OCI-LY3 (cell line): ENCODE results near the gene CABP1.
A peak's percentile ranks its signal among the peaks of the same experiment; 100 is the strongest.

Experiments used
- H2AFZ ChIP-seq: fragments of 200-600, 300-600 bp; shearing (Covaris generic); 2 replicates; pipeline ENCODE4 v1.6.0; 2014; ENCODE audit warnings: antibody characterized with exemption, low read depth, low read length
- H3K27ac ChIP-seq: fragments of 200-600, 300-600 bp; sonication (generic); 2 replicates; pipeline ENCODE4 v1.5.1; 2014; ENCODE audit warnings: mild to moderate bottlenecking, low read length, moderate library complexity, mixed read lengths
- H3K27me3 ChIP-seq: fragments of 200-600, 300-600 bp; sonication (generic); 2 replicates; pipeline ENCODE4 v1.6.1; 2014; ENCODE audit warnings: low read depth, low read length, mixed read lengths
- H3K36me3 ChIP-seq: fragments of 200-600, 300-600 bp; sonication (generic); replicated peaks from 2 replicates; pipeline ENCODE3; 2014; ENCODE audit warnings: low read depth, low read length, mixed read lengths
- H3K4me1 ChIP-seq: fragments of 300-600, 200-600 bp; sonication (generic); 2 replicates; pipeline ENCODE4 v1.6.1; 2014; ENCODE audit warnings: low read length, mixed read lengths
- H3K4me2 ChIP-seq: fragments of 200-600, 300-600 bp; sonication (generic); 2 replicates; pipeline ENCODE4 v1.6.1; 2014; ENCODE audit warnings: low read length, mixed read lengths
- H3K4me3 ChIP-seq: fragments of 300-600, 200-600 bp; sonication (generic); 2 replicates; pipeline ENCODE4 v1.5.1; 2014; ENCODE audit warnings: antibody characterized with exemption, mild to moderate bottlenecking, low read length, moderate library complexity
- H3K79me2 ChIP-seq: fragments of 300-600, 200-600 bp; shearing (Covaris generic); 2 replicates; pipeline ENCODE4 v1.6.1; 2014; ENCODE audit warnings: mild to moderate bottlenecking, low read length, mixed read lengths
- H3K9ac ChIP-seq: fragments of 300-600, 200-600 bp; shearing (Covaris generic); 2 replicates; pipeline ENCODE4 v1.6.0; 2014; ENCODE audit warnings: mild to moderate bottlenecking, low read length, moderate library complexity
- H3K9me3 ChIP-seq: fragments of 200-600, 300-600 bp; shearing (Covaris generic); 2 replicates; pipeline ENCODE4 v1.6.1; 2014; ENCODE audit warnings: low read length, mixed read lengths; ENCODE audit not compliant: insufficient read depth
- H4K20me1 ChIP-seq: fragments of 200-600, 300-600 bp; sonication (generic); 2 replicates; pipeline ENCODE4 v1.6.1; 2016; ENCODE audit warnings: low read length, mixed read lengths; ENCODE audit not compliant: insufficient read depth
- CTCF ChIP-seq: fragments of 200-600, 300-600 bp; sonication (generic); IDR thresholded peaks from 2 replicates; pipeline ENCODE4 v1.5.1; 2014; ENCODE audit warnings: antibody characterized with exemption, low read length, low read depth
- EZH2phosphoT487 ChIP-seq: fragments of 200-600 bp; shearing (Covaris generic); IDR thresholded peaks from 2 replicates; pipeline ENCODE4 v1.6.1; 2018; ENCODE audit warnings: antibody characterized with exemption, mixed run types, low read depth

CABP1 gene

GRCh38 chr12:120630104-120630892 is 10.1 kb upstream of the CABP1 start:
- no peaks in the 10 kb centered on the region for H3K9me3 ChIP-seq
- H3K36me3 ChIP-seq, result no peaks in the 10 kb centered on the region
- H3K79me2 ChIP-seq, result no peaks in the 10 kb centered on the region
- H4K20me1 ChIP-seq, result no peaks in the 10 kb centered on the region
- H3K27ac ChIP-seq, result no peak overlapping the region
- no peak overlapping the region for H3K4me3 ChIP-seq
- no peak overlapping the region for H3K4me2 ChIP-seq
- TF ChIP-seq EZH2phosphoT487, result no peak
- TF ChIP-seq CTCF, result no peak
- H2AFZ ChIP-seq, result no peak overlapping the region
- H3K4me1 ChIP-seq, result no peaks in the 10 kb centered on the region
- no peak overlapping the region for H3K9ac ChIP-seq
- H3K27me3 ChIP-seq, result no peaks in the 10 kb centered on the region

- Histone ChIP-seq H3K4me1 (no peaks in the 10 kb centered on the region), H3K4me2 (no peak overlapping the region), H3K27me3 (no peaks in the 10 kb centered on the region), H4K20me1 (no peaks in the 10 kb centered on the region), H3K79me2 (no peaks in the 10 kb centered on the region), H3K9me3 (no peaks in the 10 kb centered on the region), H3K36me3 (no peaks in the 10 kb centered on the region), H2AFZ (no peak overlapping the region), H3K27ac (no peak overlapping the region), H3K4me3 (no peak overlapping the region), H3K9ac (no peak overlapping the region)
- TF ChIP-seq CTCF (no peak), EZH2phosphoT487 (no peak)
These were observed 9.3 kb upstream of the CABP1 start for GRCh38 chr12:120631097-120631496.

- H3K4me3 ChIP-seq, result peak overlapping the region; percentile 86
- peaks cover 12% of the 10 kb centered on the region for H3K27me3 ChIP-seq
- H3K4me2 ChIP-seq, result peak overlapping the region; percentile 100
- peaks cover 12% of the 10 kb centered on the region for H3K4me1 ChIP-seq
- H3K9me3 ChIP-seq, result no peaks in the 10 kb centered on the region
- no peak overlapping the region for H2AFZ ChIP-seq
- H3K9ac ChIP-seq, result peak overlapping the region; percentile 54; the same call in 1 of the 2 replicates
- TF ChIP-seq CTCF (no peak), EZH2phosphoT487 (no peak)
- no peak overlapping the region for H3K27ac ChIP-seq
- H3K79me2 ChIP-seq, result no peaks in the 10 kb centered on the region
- H4K20me1 ChIP-seq, result no peaks in the 10 kb centered on the region
- H3K36me3 ChIP-seq, result no peaks in the 10 kb centered on the region
These were observed 721 bp downstream of the CABP1 start for GRCh38 chr12:120640861-120641833.

- Histone ChIP-seq H3K9me3 (no peaks in the 10 kb centered on the region), H3K79me2 (no peaks in the 10 kb centered on the region), H3K4me2 (no peak overlapping the region), H3K27ac (no peak overlapping the region), H3K36me3 (no peaks in the 10 kb centered on the region), H3K27me3 (peaks cover 12% of the 10 kb centered on the region), H3K4me3 (no peak overlapping the region; the same call in 1 of the 2 replicates), H3K9ac (no peak overlapping the region), H4K20me1 (no peaks in the 10 kb centered on the region), H3K4me1 (peaks cover 13% of the 10 kb centered on the region), H2AFZ (no peak overlapping the region)
- no peak for TF ChIP-seq EZH2phosphoT487
- no peak for TF ChIP-seq CTCF
These were observed 1.7 kb downstream of the CABP1 start for GRCh38 chr12:120642121-120642520.
